NCI-H1048 (cell line): Measurements from ENCODE around the gene TMEM181.
"Not testable (repeated sequence)": the region's sequence is repeated elsewhere in the genome, so short reads cannot be mapped to it uniquely, and the experiment has no call there.

Experiments used
- DNase-seq: peaks from one replicate; lab custom pipeline; 2025; lab: John Stamatoyannopoulos, UW

The TMEM181 gene

DNA sequence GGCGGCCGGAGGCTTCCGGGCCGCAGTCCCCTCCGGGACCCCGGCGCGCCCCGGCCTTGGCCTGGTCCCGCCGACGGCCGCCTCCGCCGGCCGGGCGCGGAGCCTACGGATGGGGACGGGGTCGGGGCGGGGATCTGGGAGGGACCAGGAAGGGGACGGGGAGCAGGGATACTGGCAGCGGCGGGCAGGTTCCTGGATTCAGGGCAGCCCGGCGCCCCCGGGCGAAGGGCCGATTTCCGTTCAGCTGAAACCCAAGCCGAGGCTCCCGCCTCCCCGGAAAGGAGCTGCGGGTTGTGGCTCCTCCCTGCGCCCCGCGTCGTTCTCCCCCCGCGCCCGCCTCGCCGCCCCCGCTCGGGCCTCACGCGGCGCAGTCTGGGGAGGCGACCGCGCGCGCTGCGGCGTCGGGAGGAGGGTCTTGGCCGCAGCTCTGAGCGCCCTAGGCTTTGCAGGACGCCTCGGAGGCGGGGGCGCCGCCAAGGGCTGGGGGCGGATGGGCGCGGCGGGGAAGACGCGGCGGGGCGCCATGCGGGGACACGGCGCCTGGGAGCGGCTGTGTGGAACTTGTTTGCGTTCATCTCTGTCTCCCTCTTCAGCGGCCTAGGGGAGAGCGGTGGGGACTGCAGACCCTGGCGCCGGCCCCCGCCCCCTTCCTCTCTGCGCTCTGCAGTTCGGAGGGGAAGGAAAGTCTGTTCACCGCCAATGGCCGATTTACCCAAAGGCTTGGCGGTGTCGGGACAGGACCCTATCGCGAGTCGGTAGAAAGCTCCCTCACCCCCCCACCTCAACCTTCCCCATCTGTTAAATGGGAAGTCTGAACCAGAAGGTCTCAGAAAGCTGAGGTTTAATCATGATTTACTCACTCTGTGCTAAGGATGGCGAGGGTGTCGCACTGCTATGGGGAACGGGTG, 22.7 kb upstream of the TMEM181 start:
- DNase-seq: no peak

DNA sequence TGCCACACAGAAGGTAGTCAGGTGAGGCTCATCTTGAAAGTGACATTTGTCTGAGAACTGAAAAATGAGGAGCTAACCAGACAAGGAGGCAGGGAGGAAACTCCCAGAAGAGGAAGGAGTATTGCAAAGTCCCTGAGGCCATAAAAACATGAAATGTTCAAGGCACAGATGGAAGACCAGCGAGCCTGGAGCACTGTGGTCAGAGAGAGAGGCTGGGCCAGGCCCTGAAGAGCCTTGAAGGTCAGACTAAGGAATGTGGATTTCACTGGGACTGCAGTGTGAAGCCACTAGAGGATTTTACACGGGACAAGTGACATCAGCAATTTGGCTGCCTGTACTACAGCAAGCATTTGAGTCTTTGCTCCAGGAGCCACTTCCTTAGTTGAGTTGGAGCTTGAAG, 21.1 kb upstream of the TMEM181 start:
- no peak for DNase-seq

DNA sequence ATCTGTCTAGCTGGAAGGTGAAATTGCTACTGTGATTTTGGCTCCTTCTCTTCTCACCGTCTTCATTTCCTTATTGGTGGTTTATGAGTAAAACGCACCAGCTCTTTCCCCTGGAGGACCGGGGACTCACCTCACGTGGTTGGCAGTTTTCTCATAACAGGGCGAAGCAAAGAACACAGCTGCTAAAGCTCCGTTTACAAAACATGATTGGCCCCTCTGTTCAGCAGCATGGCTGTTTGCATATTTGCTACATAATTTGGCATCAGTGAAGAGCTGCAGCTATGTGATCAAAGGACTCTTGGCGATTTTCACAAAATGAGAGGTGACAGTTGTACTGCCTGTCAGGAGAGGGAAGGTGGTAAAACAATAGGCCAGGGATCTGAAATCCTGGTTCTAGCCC, 20.5 kb upstream of the TMEM181 start:
- DNase-seq: no peak

DNA sequence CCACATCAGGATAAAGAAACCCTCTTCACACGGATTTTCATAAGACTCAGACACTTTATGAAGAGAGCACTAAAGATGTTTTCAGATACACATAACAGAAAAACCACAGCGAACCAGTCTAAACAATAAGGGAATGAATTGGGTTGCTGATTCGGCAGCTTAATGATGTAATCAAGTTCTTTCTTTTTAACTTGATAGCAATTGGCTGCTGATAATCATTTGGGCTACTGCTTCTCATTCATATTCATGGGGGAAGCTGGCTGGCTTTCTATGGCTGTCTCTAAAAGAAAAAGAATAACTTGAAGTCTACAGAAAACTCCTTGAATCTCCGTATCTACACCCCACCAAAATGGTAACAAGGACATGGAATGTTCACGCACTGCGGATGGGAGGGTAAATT, 20.0 kb upstream of the TMEM181 start:
- no peak for DNase-seq

DNA sequence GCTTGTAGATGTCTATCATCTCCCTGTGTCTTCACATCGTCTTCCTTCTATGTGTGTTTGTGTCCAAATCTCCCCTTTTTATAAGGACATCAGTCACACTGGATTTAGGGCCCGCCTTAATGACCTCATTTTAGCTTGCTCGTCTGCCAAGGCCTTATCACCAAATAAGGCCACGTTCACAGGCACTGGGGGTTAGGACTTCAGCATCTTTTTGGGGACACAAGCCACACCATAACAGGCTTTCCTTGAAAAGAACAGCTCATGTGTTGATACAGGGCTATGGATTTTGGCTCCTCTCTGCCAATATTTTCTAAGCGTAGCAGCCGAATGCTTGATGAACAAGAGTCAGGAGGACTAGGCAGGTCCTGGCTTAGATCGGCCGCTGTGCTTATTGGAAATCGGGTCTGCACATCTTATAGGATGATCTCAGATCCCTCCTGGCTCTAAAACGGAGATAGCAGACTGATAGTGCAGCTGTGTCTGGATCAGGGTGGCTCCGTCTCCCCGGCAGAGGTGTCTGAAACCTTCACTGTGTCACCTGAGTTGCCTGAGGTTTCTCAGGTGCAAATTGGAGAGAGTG, 16.2 kb upstream of the TMEM181 start:
- no peak for DNase-seq

DNA sequence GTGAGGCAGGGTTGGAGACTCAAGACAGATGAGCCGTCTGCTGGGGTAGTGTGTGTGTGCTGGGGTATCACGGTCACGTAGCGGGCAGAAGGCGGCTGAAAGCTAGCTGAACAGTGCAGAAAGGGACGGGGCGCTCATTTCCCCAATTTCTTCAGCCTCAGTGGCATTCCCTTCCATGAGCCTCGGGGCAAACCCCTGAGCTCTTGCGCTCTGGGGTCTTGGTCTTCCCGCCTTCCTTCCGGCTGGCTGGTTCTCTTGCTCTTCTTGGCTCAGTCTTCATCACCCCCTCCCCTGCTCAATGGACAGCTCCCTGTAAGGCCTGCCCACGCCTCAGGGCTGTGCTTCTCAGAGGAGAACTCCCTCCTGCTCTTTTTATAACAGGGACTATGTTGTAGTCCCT, 15.5 kb upstream of the TMEM181 start:
- DNase-seq: no peak

DNA sequence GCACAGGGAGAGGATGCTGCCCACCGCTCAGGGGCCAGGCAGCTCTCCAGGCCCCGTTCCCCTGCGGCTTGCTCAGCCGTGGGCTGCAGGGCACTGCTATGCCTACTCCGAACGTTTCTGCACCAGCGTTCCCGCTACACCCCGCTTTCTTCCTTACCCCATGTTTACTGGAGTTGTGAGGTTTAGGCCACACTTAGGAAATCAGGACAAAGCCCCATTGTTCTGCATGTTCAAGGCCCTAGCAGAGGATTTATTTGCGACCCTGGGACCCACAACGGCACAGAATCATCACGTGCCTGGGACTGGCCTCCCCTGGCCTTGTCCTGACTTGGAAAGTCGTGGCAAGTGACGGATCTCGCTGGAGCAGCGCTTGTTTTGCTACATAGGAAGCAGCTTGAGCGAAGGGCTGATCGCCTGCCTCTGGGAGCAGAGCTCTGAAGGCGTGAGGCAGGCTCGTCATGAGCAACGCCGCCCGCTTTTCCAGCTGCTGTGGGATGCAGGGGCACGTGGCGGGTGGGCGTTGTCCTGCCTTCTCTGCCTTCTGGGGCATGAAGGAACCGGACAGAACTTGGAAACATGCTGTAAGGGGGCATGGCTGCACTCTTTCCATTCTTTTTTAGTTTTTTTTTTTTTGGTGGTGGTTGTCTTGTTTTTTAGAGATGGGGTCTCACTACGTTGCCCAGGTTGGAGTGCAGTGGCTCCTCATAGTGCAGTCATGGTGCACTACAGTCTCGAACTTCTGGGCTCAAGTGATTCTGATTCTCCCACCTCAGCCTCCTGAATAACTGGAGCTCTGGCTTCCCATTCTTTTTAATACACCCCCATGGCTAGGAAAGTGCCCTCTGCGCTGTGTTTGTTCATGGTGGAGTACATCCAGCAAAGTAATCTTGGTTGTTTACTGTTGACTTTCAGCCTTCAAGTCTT, 14.6 kb upstream of the TMEM181 start:
- DNase-seq: no peak

DNA sequence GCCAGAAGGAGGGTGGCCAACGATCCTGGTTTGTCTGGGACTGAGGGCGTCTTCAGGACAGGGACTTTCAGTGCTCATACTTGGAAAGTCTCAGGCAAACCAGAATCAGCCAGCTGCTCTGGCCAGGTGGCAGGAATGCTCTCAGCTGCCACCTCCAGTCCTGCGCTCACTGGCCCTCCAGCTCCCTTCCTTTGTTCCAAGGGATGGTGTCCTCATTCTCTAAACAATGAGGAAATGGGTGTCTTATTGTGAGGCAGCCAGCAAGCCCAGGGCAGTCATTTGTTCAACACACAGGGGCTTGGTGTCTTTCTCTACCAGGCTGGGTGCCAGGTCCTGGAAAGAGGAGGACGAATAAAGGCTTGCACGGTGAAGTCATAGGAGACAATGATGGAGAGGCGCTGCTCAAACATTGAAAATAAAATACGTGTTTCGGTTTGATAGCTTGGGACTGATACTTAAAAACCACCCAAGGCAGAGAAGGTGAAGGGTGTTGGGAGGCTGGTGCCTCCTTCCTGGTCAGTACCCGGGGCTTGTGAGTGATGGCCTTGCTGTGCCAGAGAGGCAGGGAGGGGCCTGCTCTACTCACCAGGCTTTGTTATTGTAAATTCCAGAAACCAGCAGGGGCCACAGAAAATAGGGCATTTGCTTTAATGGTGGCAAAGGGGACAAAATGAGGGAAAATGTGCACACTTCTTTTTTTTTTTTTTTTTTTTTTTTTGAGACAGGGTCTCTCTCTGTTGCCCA, 11.3 kb upstream of the TMEM181 start:
- no peak for DNase-seq

DNA sequence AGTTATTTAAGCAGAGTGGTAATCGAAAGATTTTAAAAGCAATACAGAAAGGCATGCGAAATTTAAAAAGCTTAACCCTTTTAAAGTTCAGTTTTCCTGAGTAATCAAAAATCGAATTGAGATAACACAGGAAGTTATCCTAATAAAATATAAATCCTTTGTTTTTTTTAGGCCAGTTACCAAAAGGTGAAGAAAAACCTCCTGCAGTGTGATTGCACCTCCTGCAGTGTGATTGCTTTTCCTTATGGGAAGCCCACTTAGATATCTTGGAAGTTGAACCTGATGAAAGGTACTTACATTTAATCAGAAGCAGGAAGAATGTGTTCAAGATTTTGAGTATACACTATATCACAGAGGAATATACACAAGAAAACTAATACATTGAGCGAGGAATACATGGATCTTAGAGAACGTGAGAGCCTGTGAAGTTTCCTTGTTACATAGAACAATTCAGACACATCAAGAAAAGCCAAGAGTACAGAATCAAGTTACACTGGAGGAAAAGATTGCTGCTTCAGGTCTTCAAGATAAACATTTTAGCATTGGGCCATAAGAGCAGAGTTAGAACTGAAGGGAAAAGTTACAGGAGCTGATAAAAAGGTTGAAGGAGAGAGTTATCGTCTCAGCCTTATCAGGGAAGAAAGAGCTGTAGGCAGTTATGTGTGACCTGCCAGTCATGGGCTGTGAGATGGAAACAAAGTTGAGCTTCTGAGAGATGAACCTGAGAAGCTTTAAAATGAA, 7.7 kb upstream of the TMEM181 start:
- no peak for DNase-seq

DNA sequence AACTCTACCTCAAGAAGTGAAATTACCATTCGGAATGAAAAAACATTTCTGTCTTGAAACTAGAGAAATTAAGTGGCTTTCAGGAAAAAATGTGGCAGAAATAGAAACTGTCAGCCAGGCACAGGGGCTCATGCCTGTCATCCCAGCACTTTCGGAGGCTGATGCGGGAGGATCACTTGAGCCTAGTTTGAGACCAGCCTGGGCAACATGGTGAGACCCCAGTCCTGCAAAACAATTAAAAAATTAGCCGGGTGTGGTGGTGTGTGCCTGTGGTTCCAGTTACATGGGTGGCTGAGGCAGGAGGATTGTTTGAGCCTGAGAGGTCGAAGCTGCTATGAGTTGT, 7.1 kb upstream of the TMEM181 start:
- no peak for DNase-seq

DNA sequence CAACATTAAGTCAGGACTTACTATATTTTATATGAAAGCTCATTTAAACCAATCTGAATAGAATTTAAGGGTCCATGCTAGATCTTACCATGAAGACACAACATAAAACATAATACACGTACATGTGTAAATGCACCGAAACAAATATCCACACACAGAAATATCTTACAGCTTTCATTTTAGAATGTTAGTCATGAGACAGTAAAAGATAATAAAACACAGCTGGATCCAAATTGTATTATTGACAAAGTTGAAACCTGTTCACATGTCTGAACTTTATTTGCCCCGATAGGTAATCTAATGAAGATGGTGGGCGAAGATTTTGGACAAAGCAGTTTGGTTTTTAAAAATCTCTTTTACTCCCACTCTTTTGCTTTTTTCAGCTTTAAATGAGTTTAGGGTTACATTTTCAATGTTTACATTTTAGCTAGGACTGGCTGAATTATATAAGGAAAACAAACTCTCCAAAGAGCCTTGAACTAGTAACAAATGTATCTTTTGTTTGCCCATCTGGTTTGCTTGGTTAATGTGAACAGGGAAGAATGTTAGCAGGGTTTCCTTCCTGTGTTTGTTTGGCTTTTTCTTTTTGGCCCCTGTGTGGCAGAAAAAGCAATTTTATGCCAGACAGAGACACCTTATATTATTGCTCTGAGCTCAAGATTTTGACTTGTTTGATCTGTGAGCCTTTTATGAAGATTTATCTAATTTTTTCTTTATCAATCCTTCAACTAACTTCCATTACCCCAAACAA, 5.1 kb upstream of the TMEM181 start:
- no peak for DNase-seq

DNA sequence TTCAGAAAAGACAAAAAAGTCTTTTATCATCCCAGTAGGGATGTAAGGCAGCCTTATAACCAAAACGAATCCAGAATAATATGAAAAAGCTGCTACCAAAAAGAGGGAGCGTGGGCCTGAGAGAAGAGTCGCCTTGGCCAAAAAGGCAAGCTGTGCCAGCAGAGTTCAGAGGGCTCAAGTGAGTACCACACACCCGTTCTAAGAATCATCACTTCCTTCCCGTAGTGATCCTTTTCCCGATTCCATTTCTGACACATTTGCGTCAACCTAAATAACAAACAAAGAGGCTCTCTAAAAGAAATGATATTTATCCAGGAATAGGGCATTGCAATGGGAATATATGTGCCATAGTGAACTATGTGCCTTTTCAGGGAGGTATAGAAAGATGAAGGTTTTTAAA, 3.8 kb upstream of the TMEM181 start:
- DNase-seq: no peak

DNA sequence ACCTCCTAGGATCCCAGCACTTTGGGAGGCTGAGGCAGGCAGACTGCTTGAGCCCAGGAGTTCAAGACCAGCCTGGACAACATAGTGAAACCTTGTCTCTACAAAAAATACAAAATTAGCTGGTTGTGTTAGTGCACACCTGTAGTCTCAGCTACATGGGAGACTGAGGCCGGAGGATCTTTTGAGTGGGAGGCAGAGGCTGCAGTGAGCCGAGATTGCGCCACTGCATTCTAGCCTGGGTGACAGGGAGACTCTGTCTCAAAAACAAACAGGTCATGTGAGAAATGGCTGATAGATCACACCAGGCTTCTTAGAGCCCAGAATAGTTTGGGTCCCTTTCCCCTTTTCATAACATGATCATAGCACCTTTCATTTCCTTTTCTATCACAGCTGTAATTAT, 2.8 kb upstream of the TMEM181 start:
- not testable (repeated sequence) for DNase-seq

DNA sequence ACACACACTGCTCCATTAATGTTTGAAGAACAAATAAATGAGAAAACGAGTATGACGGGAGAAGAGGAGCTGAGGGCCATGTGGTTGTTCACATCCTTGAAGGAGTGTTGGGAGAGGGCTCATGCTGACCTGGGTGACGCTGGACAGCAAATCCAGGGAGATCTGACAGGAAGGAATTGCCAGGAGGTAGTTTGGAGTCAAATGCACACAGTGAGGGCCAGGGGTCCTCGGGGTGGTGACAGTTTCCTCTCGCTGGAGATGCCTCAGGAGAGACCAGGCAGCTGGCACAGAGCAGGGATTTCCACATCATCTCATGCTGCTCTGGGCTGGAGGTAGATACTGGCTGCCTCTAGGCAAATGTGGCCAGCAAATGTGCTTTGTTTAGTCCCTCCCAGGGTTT, 2.0 kb upstream of the TMEM181 start:
- DNase-seq: no peak

DNA sequence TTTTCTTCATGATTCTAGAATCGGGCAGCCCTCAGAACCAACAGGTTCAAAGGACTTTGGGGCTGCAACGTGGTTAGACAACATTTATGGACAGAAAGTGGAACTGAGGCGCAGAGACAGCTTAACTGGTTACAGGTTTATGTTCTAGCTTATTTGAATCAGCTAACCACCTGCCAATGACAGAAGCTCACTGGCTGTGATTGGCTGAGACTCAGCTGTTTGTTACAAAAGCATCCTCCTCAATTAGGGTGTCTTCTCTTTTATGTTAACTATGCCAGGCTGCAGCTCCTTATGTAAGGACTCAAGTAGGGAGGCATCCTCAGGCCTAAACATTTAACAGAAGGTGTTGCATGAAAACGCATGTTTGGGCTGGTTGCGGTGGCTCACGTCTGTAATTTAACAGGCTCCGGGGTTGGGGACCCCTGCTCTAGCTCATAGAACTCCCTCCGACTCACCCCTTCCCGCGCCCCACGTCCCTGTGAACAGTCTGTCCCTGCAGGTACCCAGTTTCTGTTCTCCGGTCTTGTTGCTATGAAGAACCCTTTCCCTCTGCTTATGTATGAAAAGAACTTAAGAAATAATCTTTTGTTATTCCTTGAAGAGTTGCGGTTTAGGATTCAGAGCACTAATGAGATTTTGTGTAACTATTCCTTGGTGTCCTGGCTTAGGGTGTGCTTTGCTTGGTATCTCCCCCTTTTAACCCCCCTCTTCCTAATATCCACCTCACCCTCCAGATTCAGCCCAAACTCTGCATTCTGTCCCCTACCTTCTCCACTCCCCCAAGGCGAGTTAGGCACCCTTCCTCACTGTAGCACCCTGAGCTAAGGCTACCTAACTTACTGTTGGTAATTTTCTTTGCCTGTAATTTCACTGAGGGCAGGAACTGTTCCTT, 1.2 kb upstream of the TMEM181 start:
- no peak for DNase-seq

DNA sequence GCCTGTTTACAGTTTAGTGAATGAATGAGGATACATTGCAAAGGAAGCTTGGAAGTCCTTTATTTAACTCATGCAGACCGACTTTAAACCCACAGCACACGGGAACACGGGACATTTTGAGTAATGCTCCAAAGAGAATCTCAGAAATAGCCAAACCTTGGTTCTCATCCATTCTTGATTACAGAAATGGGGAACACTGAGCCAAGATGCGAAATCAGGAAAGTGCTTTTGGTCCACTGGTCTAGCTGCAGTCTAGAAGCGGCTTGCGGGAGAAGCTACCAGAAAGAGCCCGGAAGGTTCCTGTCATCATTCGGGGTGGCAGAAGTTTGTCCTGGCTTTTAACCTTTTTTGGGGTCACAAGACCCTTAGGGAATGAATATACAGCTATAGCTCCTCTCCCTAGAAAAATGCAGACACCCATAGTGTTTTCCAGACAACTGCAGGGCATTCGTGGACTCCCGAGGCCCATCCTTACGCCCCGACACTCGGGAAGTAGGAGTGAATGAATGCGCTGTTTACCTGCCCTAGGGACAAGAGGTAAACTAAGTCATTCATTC, 475 bp upstream of the TMEM181 start:
- DNase-seq: no peak

DNA sequence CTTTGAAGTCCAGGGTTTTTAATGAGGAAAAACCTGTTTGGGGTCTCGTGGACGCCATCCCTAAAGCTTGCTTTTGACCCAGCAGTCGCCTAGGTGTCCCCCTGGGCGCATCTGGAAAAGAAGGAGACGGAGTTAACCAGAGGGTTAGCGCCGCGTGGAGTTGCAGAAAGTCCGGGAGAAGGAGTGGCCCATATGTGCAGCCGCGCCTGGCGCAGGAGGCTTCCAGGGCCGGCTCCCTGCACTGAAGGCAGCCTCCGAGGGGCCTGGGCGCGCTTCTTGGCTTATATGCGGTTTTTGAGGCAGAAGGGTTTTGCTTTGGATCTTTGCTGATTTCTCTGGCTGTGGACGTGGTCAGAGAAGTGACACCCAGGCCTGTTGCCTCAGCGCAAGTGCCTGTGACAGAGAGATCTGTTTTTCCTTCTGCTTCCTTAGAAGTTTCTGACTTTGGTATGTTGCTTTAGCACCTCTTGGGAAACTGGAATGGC, 987 bp downstream of the TMEM181 start:
- DNase-seq: no peak

DNA sequence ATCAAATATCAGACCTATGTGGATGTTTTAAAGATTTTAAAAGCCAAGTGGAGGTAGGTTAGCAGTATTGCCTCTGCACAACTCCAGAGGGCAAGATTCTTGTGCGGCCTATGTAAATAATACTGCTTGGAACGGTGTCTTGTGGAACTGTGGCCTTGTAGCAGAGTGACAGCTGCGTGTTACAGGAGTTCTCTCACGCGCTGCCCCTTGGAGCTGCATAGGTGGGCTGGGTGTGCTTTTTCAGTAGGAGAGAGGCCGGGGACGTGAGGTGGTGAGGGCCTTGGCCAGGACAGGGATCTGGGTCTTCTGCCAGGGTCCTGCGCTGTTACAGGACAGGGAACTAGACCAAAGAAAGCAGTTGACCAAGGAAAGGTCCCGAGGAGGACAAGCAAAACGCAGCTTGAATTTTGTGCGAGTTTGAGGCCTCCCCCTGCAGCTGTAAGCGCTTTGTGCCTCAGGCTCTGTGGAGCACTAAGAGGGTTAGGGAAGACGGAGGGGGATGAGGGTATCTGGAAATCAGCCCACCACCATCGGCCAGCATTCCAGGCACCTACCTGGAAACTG, 1.5 kb downstream of the TMEM181 start:
- no peak for DNase-seq

DNA sequence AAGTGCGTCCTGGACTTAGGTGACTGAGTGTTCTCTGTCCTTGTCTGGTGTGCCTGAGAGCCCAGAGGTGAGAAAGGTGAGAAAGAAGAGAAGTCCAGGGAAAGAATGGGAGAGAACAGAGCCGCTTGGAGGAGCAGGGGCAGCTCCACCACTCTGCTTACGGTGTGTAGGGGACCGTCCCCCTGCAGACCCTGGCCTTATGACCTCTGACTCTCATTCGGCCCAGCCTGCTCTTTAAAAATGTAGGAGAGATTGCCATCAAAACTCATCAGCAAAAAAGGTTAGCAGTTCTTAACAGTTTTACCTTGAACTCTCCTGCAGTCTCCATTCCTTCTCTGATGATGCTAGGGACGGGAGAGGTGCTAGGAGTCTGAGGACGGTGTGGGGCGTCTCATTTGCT, 2.0 kb downstream of the TMEM181 start:
- DNase-seq: no peak
